Erythroblast (primary cell): Measurements from ENCODE around the gene RETREG1.

Source experiments
- GATA1 ChIP-seq: IDR thresholded peaks from 2 replicates; pipeline ENCODE4 v1.6.1; 2011; ENCODE audit warnings: low read depth, mild to moderate bottlenecking, control low read depth, low read length, moderate library complexity
- POLR2A ChIP-seq: IDR thresholded peaks from 2 replicates; pipeline ENCODE4 v1.6.1; 2011; ENCODE audit warnings: mild to moderate bottlenecking, low read length

- TF ChIP-seq POLR2A (no peak), GATA1 (no peak)
These were observed 159.3 kb downstream of the RETREG1 start for GRCh38 chr5:16457451-16457850.
